Endothelial cell of umbilical vein (primary cell): ENCODE data around the gene LSG1. TPM values are rescaled to one million over a fixed set of nuclear protein-coding genes. Genes with fewer than 3 reads are reported as not detected.

Source experiments
- BruUV-seq: library from RNA; stranded (reverse); fragments of 400-500 nt; replicated peaks from 2 replicates; lab custom pipeline; 2021; lab: Mats Ljungman, UMichigan
- CTCF ChIA-PET: fragments of 300-600, 350-600 bp; sonication (Branson Sonifier 250); formaldehyde crosslinking; loops from one replicate; lab custom pipeline; 2021; ENCODE audit warnings: antibody characterized with exemption, inconsistent platforms; lab: Charles Lee
- POLR2A ChIA-PET: fragments of 300-600, 350-600 bp; sonication (Branson Sonifier 250); formaldehyde crosslinking; loops from one replicate; lab custom pipeline; 2021; ENCODE audit warnings: antibody characterized with exemption, inconsistent platforms; lab: Charles Lee
- DNase-seq: peaks from one replicate; pipeline ENCODE4 v3.0.0-alpha.2; 2011; ENCODE audit warnings: low read depth, low spot score
- FAIRE-seq: peaks from 2 replicates; lab custom pipeline; 2011; peaks lifted over from hg19 to GRCh38; lab: Jason Lieb, UNC
- H2AFZ ChIP-seq: 2 replicates; pipeline ENCODE4 v1.6.0; 2012; ENCODE audit warnings: low read depth, low read length, control low read depth, inconsistent platforms
- H3K27ac ChIP-seq: 2 replicates; pipeline ENCODE4 v1.5.1; 2011; ENCODE audit warnings: low read depth, mild to moderate bottlenecking, control low read depth, low read length, moderate library complexity; ENCODE audit not compliant: insufficient read depth
- H3K27me3 ChIP-seq, 2 experiments: 2 replicates each; pipeline versions ENCODE4 v1.6.0 to v1.6.1; 2011; ENCODE audit warnings: low read length in 2 of 2, mixed read lengths in 1 of 2; ENCODE audit not compliant: control insufficient read depth in 2 of 2, insufficient read depth in 2 of 2
- H3K36me3 ChIP-seq, 2 experiments: 2 replicates in 1 of 2; 3 replicates in 1 of 2; pipeline ENCODE4 v1.5.1; 2011; ENCODE audit warnings: low read length in 2 of 2, mild to moderate bottlenecking in 1 of 2, moderate library complexity in 1 of 2; ENCODE audit not compliant: control insufficient read depth in 2 of 2, insufficient read depth in 2 of 2; ENCODE audit errors: extremely low read depth in 1 of 2
- H3K4me1 ChIP-seq: 3 replicates; pipeline ENCODE4 v1.5.1; 2011; ENCODE audit warnings: mild to moderate bottlenecking, low read length; ENCODE audit not compliant: control insufficient read depth, insufficient read depth; ENCODE audit errors: extremely low read depth
- H3K4me2 ChIP-seq: 2 replicates; pipeline ENCODE4 v1.6.1; 2011; ENCODE audit warnings: low read length, control low read depth, mixed read lengths; ENCODE audit not compliant: insufficient read depth
- H3K4me3 ChIP-seq, 3 experiments: fragments of 200-600 bp in 1 of 3; sonication (generic), shearing (Covaris generic) in 1 of 3; replicated peaks in 1 of 3; 2 replicates each; pipeline ENCODE4 v1.5.1; 2011 to 2016; ENCODE audit warnings: control low read depth in 3 of 3, low read length in 3 of 3, mild to moderate bottlenecking in 2 of 3, inconsistent platforms in 1 of 3, low read depth in 1 of 3, moderate library complexity in 1 of 3; ENCODE audit not compliant: insufficient read depth in 1 of 3
- H3K79me2 ChIP-seq: 2 replicates; pipeline ENCODE4 v1.6.0; 2012; ENCODE audit warnings: low read length, inconsistent platforms; ENCODE audit not compliant: control insufficient read depth, insufficient read depth
- H3K9ac ChIP-seq: replicated peaks from 2 replicates; pipeline ENCODE3; 2011; ENCODE audit warnings: low read length, control low read depth; ENCODE audit not compliant: insufficient read depth; ENCODE audit errors: extremely low read depth
- H3K9me1 ChIP-seq: replicated peaks from 3 replicates; pipeline ENCODE4 v1.6.0; 2011; ENCODE audit warnings: mild to moderate bottlenecking, low read length; ENCODE audit not compliant: control insufficient read depth, insufficient read depth; ENCODE audit errors: extremely low read depth
- H3K9me3 ChIP-seq: replicated peaks from 2 replicates; pipeline ENCODE4 v1.5.1; 2012; ENCODE audit warnings: low read length, inconsistent platforms; ENCODE audit not compliant: control insufficient read depth, insufficient read depth
- H4K20me1 ChIP-seq: replicated peaks from 2 replicates; pipeline ENCODE3; 2011; ENCODE audit warnings: mild to moderate bottlenecking, low read length; ENCODE audit not compliant: control insufficient read depth, insufficient read depth; ENCODE audit errors: extremely low read depth
- CTCF ChIP-seq, 2 donors: IDR thresholded peaks; 1 replicate in 1 of 2; 2 replicates in 1 of 2; pipeline ENCODE4 v1.5.1; 2011; ENCODE audit warnings: low read length in 2 of 2, mild to moderate bottlenecking in 2 of 2, moderate library complexity in 2 of 2, control low read depth in 1 of 2, inconsistent platforms in 1 of 2, low read depth in 1 of 2; ENCODE audit not compliant: insufficient read depth in 1 of 2; ENCODE audit errors: extremely low read depth in 1 of 2
- EZH2 ChIP-seq: IDR thresholded peaks from 2 replicates; pipeline ENCODE4 v1.6.1; 2012; ENCODE audit warnings: borderline replicate concordance, low read depth, mild to moderate bottlenecking, moderate library complexity, low read length, inconsistent platforms; ENCODE audit not compliant: severe bottlenecking
- FOS ChIP-seq: IDR thresholded peaks from 2 replicates; pipeline ENCODE4 v1.6.1; 2011; ENCODE audit warnings: mild to moderate bottlenecking, low read length, moderate library complexity, borderline replicate concordance; ENCODE audit not compliant: insufficient read depth
- GATA2 ChIP-seq: IDR thresholded peaks from 2 replicates; pipeline ENCODE4 v1.7.0; 2011; ENCODE audit warnings: low read depth, mild to moderate bottlenecking, moderate library complexity, mixed read lengths, low read length; ENCODE audit not compliant: insufficient read length, insufficient read depth
- JUN ChIP-seq: IDR thresholded peaks from 2 replicates; pipeline ENCODE4 v1.6.1; 2011; ENCODE audit warnings: borderline replicate concordance, low read depth; ENCODE audit not compliant: insufficient read length, insufficient read depth
- MYC ChIP-seq: IDR thresholded peaks from one replicate; pipeline ENCODE4 v1.6.1; 2011; ENCODE audit warnings: mild to moderate bottlenecking, low read depth, low read length
- POLR2A ChIP-seq: IDR thresholded peaks from 2 replicates; pipeline ENCODE4 v1.6.1; 2012; ENCODE audit warnings: low read depth, mild to moderate bottlenecking, control low read depth, low read length
- POLR2AphosphoS5 ChIP-seq: IDR thresholded peaks from 2 replicates; pipeline ENCODE4 v1.6.1; 2012; ENCODE audit warnings: low read depth, mild to moderate bottlenecking, control low read depth, low read length, moderate library complexity; ENCODE audit not compliant: insufficient read depth
- dilution Hi-C: fragments of 300-500 bp; cut with MboI; formaldehyde crosslinking; loops from one replicate; pipeline ENCODE4 v1.15.0; 2019; ENCODE audit warnings: low sequenced_read_pairs; ENCODE audit not compliant: extremely low pct_ligation_motif_present
- intact Hi-C: fragments of 100-400 bp; cut with micrococcal nuclease; formaldehyde crosslinking; loops from one replicate; pipeline ENCODE4 v1.10.0; 2022
- polyA plus RNA-seq, 4 experiments: library from polyadenylated mRNA; depleted of rRNA in 3 of 4; stranded (reverse) in 3 of 4; unstranded in 1 of 4; fragments of >200 nt; gene quantifications; 2 replicates each; pipeline versions ENCODE4 v1.2.1 to v1.2.3, GENCODE V29; 2011 to 2012; ENCODE audit warnings: missing spikeins in 1 of 4
- total RNA-seq: library from RNA; stranded (reverse); gene quantifications from 2 replicates; pipeline ENCODE4 v1.2.3, GENCODE V29; 2021
- TF ChIP-seq, protein P1 (sequence below): IDR thresholded peaks from 2 replicates; pipeline ENCODE4 v1.6.1; 2011; ENCODE audit not compliant: insufficient read depth, insufficient read length

Gene LSG1
- total and polyA plus RNA-seq, 2 donors (not counting 3 experiments of a cell fraction or from before 2014, with no cell fraction given): 50.0 to 52.7 TPM

GRCh38 chr3:194617827-194618226 is 54.2 kb downstream of the LSG1 start:
- Histone ChIP-seq H4K20me1 (no peaks in the 10 kb centered on the region), H3K79me2 (no peaks in the 10 kb centered on the region), H3K36me3 (peaks cover 9 to 45% of the 10 kb centered on the region in 2 experiments), H3K9me1 (no peaks in the 10 kb centered on the region), H3K9ac (no peak overlapping the region), H3K27ac (no peak overlapping the region), H3K9me3 (no peaks in the 10 kb centered on the region), H2AFZ (no peak overlapping the region), H3K27me3 (no peaks in the 10 kb centered on the region), H3K4me3 (no peak overlapping the region), H3K4me1 (no peaks in the 10 kb centered on the region), H3K4me2 (no peak overlapping the region)
- dilution Hi-C loops (no loop called here), intact Hi-C loops (no loop called here)
- BruUV-seq: no TSS peak
- CTCF ChIA-PET: interaction anchor here (1.1 kb wide), 1 partner anchor 23 kb away, joined by 3 read pairs; no protein-coding TSS in a partner anchor
- POLR2A ChIA-PET: no interaction called here
- TF ChIP-seq FOS (no peak), EZH2 (no peak), POLR2AphosphoS5 (no peak), MYC (no peak), POLR2A (no peak), GATA2 (no peak), CTCF (IDR thresholded peaks at IDR 0.05; ENCODE audit: extremely low read depth in 1 of 2, insufficient read depth in 1 of 2, low read depth in 1 of 2, low read length in 2 of 2) (no peak), JUN (no peak)
- TF ChIP-seq, protein P1, sequence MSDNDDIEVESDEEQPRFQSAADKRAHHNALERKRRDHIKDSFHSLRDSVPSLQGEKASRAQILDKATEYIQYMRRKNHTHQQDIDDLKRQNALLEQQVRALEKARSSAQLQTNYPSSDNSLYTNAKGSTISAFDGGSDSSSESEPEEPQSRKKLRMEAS: no peak
- FAIRE-seq: no peak
- DNase-seq: no peak
